Activated CD8-positive, alpha-beta memory T cell treated with anti-CD3 and anti-CD28 coated beads, Interleukin-2, amount 50 U/mL, for 1 hour (primary cell): ENCODE data around the gene KLHL34.

Experiments used
- DNase-seq: peaks from one replicate; pipeline ENCODE4 v3.0.0-alpha.2; 2020; ENCODE audit errors: extremely low read depth

Gene KLHL34

DNA sequence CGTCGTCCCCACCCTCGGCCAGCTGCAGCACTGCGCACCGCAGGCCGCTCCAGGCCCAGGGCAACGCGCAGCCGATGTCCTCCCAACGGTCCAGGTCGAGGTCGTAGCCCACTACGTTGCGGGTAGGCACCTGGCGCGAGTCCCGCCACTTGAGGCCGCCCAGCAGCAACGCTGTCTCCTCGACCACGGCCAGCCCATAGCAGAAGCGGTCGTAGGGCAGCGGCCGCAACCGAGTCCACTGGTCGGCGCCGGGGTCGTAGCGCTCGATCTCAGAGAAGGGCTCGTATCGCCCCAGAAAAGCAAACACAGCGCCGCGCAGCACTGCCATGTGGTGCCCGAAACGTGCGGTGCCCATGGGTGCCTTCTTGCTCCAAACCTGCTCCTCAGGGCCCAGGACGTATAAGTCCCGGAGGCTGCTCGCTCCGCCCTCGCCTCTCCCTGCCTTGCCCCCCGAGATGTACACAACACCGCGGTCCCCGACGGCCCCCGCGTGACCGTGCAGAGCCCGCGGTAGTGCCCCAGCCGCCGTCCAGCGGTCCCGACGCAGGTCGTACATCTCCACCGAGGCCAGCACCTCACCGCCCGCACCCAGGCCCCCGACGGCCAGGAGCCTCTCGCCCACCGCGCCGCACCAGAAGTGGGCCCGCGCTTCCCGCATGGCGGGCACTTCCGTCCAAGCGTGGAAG lies 2.1 kb downstream of the KLHL34 start:
- no peak for DNase-seq

DNA sequence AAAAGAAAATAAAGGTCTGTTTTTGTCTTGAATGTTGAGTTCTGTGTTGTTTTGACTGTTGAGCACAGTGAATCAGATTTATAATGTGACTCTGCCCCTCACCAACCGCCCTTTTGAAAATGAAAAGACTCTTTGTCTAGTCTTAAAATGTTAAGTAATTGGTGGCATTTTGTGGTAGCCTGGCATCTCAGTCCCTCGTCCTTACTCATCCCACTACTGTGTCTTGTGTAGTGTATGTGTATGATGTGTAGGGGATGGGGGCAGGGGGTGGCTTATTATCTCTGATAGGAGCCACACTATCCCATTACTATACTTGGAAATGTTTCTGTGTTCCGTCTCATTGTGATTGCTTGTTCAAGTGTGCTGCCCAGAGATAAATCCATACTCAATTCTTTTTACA lies 12.2 kb downstream of the KLHL34 start:
- no peak for DNase-seq

DNA sequence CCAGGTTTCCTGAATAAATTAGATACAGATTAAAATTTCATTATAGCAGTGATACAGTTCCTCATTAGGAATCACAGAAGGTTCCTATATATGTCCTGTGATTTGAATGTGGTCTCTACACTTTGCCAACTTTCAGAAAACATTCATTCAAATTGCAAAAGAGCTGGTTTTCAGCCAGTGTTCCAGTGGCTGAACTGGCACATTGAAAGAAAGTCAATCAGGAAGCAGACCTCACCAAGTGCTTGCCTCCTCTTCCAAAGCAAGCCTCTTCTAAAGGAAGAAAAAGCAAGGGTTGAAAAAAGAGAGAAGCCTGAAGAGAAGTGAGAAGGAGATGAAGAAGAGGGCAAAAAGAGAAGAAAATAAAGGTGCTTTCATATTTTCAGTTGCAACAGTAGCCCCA lies 12.7 kb downstream of the KLHL34 start:
- no peak for DNase-seq

DNA sequence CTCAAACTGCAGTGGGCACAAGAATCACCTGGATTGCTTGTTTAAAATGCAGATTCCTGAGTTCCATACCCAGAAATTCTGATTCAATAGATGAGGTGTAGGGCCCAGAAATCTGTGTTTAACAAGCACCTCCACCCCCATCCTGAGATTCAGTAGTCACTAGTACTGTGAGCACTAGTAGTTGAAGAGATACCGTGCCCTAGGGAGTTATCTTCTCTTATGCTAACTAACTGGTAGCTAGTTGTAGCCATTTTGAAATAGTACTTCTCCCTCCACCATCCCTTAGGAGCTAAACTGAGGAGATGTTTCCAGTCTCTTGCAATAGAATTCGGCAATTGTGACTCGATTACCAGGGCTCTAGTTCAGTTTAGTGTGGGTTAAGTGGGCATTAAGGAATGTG lies 18.4 kb downstream of the KLHL34 start:
- no peak for DNase-seq

DNA sequence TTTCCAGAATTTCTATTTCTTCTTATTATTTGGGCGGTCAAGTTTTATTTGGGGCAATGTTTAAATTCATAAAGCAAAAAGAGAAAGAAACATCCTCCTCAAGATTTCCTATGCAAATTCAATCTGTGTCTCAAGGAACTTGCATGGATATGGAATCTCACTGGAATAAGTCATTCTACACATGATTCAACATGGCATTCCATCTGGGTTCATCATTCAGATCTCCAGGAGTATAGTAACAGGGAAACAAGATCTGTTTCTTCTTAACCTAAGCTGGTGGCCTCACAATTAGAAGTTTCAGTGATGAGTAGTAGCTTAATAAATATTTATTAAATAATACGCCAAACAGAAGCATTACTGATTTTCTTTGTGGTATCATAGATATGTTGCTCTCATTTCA lies 19.8 kb downstream of the KLHL34 start:
- DNase-seq: no peak

DNA sequence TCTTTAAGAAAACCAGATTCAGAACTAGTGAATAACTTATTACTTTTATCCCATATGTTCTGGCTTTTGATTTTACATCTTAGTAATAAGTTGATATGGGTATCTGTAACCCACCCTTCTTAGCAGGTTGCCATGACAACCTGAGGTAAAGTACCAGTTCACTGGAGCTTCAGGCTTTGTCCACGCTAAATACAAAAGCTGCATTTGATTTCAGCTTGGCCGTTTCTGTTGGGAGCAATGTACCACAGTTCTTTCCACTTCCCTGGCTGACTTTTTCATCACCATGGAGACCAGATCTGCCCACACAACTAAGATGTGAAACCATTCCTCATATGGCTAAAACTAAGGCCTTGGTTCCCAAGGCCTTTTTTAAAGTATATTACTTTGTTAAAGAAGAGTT lies 26.1 kb downstream of the KLHL34 start:
- DNase-seq: no peak

DNA sequence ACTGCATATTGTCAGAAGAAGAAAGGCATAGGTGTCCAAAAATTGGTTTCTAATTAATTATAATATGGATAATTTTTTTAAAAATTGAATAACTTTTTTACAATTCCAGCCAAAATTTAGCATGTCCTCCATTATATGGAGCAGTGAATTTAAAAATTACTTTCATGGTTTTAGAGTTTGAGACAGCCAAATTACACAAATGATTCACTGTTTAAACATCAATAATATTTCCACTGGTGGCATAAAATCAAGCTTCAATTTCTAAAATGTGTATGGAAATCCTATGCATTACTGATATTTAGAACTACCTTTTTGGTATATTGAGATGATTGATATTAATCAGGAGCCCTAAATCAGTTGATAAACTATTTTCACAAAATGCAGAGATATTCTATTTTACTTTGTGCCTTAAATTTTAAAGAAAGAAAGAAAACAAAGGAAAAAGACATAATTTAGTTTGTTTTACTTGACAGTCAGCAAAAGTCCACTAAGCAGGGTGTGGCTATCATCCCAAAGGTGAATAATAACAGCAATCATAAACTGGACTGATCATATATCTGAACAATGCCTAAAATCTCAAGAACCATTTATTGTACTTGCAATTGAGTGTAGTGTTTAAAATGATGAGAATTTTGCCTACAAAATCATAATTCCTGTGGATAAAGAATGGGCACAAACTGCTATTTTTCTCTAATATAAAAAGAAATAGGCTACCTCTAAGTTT lies 34.2 kb downstream of the KLHL34 start:
- DNase-seq: no peak

DNA sequence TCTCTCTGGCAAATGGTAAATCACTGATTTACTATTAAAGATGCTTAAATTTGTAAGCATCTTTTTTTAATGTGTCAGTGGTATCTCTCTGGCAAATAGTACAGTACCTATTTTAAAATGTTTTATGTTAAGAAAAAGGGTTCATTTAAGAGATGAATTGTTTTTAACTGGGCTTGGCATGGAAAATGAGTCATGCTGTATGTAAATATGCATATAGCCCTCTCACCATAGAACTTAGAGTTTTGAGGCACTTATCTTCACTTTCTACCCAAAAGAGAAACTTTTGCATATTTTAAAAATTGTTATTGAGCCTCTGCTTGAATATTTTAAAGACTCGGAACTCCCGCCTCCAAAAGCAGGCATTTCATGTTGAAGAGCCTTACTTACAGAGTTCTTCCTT lies 37.9 kb downstream of the KLHL34 start:
- no peak for DNase-seq

DNA sequence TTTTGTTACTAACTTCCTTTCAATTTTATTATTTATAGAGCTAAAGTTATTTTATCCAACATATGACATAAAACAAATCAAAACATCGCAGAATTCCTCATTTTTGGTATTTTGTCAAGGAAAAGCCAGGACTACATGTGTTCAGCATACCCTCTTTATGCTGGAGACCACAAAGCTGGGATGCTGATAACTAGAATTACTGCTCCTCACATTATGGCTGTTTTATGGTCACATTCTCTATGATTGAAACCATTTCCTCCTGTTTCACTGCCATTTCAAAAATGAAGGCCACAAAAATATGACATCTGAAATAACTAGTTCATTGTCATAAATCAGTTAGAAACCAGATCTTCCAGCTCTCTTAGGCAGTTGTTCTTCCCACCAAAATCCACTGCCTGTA lies 41.7 kb downstream of the KLHL34 start:
- no peak for DNase-seq

DNA sequence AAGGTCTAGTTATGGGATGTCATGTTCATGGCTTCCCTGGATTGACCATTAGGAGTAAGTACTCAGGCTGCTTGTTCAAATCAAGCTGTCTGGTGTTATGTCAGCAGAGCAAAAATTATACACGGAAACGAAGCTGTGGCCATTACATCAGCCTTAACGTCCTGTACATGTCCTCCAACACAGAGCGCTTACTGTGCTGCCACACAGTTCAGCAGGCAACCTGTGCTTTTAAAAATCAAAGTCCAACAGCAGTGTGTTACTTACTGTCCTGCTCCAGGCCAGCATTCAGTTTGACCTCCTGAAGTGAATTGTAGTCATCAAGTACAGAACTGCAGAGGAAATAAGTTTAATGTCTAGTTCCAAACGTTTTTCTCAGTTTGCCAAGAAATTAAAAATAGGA lies 46.0 kb downstream of the KLHL34 start:
- no peak for DNase-seq

DNA sequence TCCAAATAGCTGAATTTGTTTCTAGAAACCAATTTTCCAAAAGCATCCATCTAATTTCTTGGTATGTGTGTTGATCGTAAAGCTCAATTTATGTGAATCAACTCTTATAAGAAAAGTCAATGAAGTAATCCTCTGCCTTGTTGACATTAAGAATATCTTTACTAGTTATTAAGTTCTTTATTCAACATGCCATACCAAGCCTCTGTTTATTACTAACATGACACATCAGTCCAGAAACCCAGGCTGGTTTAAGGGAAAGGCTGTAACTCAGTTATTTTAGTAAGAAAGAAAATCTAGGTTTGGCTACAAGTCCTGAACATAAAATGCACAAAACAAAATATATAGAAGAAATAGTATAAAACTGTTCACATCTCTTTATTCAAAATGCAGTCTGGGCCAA lies 48.0 kb downstream of the KLHL34 start:
- DNase-seq: no peak

DNA sequence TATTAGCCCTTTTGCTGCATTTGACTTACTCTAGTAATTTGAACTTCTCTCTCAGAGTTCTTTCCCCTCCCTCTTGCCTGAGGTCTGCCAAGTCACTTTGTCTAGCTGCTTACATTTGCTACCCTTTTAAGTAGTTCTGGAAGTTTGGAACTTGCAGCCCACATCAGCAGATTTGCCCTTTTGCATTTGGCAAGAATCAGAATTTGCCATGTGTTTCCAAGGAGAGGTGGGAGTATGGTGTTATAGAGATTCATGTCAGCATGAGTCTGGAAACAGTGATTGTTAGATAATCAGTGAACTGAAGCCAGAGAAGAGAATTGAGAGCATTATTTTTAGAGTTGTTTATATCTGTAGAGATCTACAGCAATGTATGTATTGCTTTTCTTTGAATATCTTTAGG lies 52.1 kb downstream of the KLHL34 start:
- DNase-seq: no peak
